GM12801 (cell line): ENCODE results near the gene GNLY.

Experiments used
- CTCF ChIP-seq: IDR thresholded peaks from one replicate; pipeline ENCODE4 v1.5.1; 2011; ENCODE audit warnings: control low read depth; ENCODE audit not compliant: insufficient read length; ENCODE audit errors: extremely low read depth

The GNLY gene

GRCh38 chr2:85702800-85703199, 8.6 kb downstream of the GNLY start:
- no peak for TF ChIP-seq CTCF

- TF ChIP-seq CTCF, result no peak
These were observed 9.2 kb downstream of the GNLY start for GRCh38 chr2:85703329-85703728.

GRCh38 chr2:85704038-85704437, 9.9 kb downstream of the GNLY start:
- no peak for TF ChIP-seq CTCF

- no peak for TF ChIP-seq CTCF
These were observed 10.9 kb downstream of the GNLY start for GRCh38 chr2:85704800-85705679.

GRCh38 chr2:85705680-85706039, 11.5 kb downstream of the GNLY start:
- no peak for TF ChIP-seq CTCF

DNA sequence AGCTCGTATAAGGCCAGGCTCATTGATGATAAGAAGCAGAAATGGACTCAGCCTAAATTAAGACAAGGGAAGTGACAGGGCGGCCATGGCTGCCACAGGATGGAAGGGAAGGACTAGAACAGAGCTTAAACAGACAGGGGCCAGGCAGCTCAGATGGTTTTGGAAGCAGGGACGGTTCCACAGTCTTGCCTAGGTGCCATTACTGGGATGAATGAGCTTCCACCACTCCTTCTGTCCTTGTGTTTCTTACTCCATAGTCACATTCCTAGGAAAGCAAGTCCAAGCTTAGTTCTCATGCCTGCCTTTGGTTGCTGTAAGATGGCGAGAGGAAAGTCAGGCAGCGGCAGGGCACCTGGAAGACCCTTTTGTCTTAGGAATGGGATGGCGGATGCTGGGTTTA, 11.9 kb downstream of the GNLY start:
- TF ChIP-seq CTCF, result no peak

DNA sequence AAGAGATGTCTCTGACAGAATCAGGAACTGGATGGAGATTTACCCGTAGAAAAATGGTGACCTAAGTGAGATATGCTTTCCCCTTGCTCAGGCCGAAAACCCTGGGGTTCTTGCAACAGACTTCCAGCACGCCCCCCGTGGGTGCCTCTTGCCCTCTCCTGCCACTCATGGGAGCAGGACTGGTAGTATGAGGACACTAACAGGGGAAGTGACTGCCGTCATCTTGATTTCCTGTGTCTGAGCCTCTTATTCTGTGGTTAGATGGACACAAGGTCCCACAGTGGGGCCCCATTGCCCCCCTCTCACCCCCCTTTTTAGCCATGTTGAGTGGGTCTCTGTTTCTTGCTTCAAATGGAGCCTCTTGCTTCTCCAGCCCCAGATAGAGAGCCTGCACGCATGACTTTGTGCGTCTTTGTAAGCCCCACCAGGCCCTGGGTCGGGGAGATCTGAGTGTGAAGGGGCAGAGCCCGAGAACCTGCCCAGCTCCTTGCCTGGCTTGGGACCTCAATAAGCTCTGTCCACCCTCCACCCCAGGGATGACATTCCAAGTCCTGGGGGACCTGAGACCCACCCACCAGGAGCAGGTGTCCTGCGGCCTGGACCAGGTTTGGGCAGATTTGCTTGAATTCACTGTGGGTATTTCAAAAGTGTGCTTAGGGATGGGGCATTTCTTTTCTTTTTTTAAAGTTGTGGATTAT, 12.6 kb downstream of the GNLY start:
- no peak for TF ChIP-seq CTCF
